Fibroblast of mammary gland (primary cell): Measurements from ENCODE around the gene POU2AF3.

Source experiments
- DNase-seq: peaks from one replicate; pipeline ENCODE4 v3.0.0-alpha.2; 2010; ENCODE audit warnings: low read depth
- H3K4me3 ChIP-seq: 2 replicates; pipeline ENCODE4 v1.5.1; 2011; ENCODE audit warnings: low read depth, mild to moderate bottlenecking, low read length, moderate library complexity; ENCODE audit not compliant: control insufficient read depth
- TF ChIP-seq, protein P1 (sequence below): conservative IDR thresholded peaks from 2 replicates; pipeline ENCODE4 v1.5.1; 2011; ENCODE audit warnings: low read depth, low read length, inconsistent platforms; ENCODE audit not compliant: control insufficient read depth, insufficient read depth

The POU2AF3 gene

DNA sequence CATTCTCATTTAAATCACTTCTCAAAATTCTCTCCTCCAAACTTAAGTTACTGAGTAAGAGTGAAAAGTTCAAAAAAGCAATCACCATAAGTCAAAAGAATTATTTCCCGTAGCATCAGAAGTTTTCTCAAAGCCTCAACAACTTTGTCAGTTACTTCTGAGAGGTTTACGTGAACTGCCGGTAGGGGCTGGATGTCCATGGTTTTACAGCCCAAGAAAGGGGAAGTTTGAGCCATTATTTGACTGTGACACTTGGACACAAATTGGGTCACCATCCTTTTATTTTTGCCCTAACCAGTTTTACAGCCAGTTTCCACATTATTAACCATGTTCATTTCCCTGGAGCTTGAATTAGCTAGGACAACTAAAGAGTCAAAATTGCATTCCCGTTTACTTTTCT lies 7.5 kb downstream of the POU2AF3 start:
- no peak overlapping the region for H3K4me3 ChIP-seq
- no peak for DNase-seq
- TF ChIP-seq, protein P1, sequence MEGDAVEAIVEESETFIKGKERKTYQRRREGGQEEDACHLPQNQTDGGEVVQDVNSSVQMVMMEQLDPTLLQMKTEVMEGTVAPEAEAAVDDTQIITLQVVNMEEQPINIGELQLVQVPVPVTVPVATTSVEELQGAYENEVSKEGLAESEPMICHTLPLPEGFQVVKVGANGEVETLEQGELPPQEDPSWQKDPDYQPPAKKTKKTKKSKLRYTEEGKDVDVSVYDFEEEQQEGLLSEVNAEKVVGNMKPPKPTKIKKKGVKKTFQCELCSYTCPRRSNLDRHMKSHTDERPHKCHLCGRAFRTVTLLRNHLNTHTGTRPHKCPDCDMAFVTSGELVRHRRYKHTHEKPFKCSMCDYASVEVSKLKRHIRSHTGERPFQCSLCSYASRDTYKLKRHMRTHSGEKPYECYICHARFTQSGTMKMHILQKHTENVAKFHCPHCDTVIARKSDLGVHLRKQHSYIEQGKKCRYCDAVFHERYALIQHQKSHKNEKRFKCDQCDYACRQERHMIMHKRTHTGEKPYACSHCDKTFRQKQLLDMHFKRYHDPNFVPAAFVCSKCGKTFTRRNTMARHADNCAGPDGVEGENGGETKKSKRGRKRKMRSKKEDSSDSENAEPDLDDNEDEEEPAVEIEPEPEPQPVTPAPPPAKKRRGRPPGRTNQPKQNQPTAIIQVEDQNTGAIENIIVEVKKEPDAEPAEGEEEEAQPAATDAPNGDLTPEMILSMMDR: no peak

DNA sequence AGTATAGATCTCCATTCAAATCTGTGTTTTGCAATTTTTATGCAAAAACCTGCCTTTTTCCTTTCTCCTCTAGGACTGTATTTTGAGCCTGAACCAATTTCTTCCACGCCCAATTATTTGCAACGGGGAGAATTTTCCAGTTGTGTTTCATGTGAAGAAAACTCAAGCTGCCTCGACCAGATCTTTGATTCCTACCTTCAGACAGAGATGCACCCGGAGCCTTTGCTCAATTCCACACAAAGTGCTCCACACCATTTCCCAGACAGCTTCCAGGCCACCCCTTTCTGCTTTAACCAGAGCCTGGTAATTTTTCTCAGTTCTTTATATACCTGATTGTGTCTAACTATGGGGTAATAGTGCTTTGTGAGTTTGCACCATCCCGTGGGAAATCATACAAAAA lies 8.0 kb downstream of the POU2AF3 start:
- TF ChIP-seq, protein P1: no peak
- DNase-seq: no peak
- H3K4me3 ChIP-seq: no peak overlapping the region

DNA sequence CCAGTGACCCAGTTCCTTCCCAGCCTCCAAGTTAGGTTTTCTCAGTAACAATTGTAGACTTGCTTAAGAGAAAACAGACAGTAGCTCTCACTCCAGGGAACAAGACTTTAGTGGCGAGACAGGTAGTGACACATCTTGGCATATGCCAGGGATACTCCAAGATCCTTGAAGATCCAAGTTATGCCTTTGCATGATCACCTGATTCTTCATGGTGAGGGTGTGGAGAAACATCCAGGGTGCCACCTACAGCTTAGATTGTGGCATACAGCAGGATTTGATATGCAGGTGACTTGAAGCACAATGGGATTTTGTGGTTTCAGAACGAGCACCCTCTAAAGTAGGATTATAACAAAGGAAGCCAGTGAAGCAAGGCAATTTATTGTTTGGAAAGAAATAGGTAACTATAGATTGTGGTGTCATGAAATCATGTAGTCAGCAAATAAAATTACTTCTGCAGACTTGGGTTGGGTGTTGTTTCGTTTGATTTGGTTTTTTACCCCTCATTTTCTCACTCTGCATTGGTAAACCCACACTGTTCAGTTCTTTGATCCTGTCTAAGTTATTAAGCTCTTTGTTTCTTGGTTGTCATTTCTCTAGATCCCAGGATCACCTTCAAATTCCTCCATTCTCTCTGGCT lies 9.2 kb downstream of the POU2AF3 start:
- TF ChIP-seq, protein P1: no peak
- no peak for DNase-seq
- H3K4me3 ChIP-seq: no peak overlapping the region

DNA sequence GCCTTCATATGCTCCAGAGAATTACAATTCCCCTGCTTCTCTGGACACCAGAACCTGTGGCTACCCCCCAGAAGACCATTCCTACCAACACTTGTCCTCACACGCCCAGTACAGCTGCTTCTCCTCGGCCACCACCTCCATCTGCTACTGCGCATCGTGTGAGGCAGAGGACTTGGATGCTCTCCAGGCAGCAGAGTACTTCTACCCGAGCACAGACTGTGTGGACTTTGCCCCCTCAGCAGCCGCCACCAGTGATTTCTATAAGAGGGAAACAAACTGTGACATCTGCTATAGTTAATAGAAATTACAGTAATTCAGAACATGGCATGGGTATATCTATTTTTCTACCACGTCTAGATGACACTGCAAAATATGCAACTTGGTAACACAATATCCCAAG lies 9.8 kb downstream of the POU2AF3 start:
- TF ChIP-seq, protein P1: no peak
- no peak for DNase-seq
- H3K4me3 ChIP-seq: no peak overlapping the region

DNA sequence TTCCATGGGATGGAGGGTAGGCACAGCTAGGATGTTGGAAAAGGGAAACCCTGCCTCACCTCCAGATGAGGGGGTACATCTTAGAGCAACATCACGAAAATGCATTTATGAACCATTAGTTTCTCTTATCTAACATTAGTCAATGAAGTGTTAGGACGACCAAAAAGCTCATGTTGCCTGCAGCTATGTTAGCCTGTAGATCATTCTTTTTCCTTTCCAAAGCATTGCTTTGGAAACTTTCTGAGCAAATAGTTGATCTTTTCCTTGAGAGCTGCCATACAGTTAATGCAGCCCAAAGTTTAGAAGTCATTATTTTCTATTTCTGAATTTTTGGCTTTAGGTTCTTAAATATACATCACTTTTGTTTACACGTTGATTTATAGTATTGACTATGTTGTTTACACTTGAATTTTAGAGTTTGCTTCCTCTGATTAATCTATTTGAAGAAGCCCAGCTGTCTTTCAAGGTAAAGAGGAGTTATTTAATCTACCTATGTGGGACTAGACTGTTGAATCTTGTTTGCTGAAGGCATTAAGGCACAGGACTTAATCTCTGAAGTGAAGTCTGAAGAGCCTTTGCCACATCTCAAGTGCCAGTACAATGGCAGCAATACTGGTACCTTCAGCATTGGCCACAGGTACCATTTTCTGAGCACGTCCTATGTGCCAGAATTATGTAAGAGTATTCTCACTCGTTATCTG lies 11.0 kb downstream of the POU2AF3 start:
- H3K4me3 ChIP-seq: no peak overlapping the region
- TF ChIP-seq, protein P1: no peak
- no peak for DNase-seq

DNA sequence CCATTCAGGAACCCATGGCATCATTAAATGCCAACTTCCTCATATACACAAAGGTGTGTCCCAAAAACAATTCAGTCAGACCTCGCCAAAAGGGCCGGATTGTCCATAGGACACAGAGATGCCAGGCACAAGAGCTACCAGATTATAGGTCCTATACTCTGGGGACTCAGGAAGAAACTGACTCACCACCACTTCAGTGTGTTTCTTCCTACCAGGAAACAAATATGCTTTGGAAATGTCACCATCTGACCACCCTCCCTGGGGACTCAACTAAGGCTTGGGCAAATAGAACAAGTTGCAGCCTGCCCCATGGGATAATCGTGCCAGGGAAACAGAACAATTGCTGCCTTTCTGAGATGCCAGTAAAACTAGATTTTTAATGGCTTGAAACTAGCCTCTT lies 11.7 kb downstream of the POU2AF3 start:
- TF ChIP-seq, protein P1: no peak
- no peak for DNase-seq

DNA sequence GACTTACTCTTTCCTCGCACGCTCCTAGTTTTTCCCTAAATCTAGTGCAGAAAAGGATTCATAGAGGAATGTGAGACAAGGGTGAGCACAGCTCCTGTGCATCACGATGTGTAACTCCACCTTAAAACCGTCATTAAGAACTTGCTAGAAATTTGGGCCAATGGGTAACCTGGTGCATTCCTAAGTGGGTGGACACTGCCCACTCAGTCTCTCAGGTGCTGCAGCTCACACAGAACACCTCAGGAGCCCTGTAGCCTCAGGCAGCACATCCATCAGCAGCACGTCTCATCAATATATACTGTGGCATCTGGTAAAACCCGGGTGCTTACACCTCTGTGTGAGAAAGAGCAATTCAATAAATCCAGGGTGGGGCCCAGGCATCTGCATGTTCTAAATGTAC lies 12.4 kb downstream of the POU2AF3 start:
- no peak overlapping the region for H3K4me3 ChIP-seq
- no peak for DNase-seq
- TF ChIP-seq, protein P1: no peak

More for the DNA sequence above, 11.7 kb downstream of the POU2AF3 start:
- no peak overlapping the region for H3K4me3 ChIP-seq
